OCI-LY1 (cell line): ENCODE data around the gene PICALM.

Experiments used
- H2AFZ ChIP-seq: fragments of 200-600 bp; sonication (generic), shearing (Covaris generic); 2 replicates; pipeline ENCODE4 v1.6.0; 2014; ENCODE audit warnings: antibody characterized with exemption, mild to moderate bottlenecking, low read length
- H3F3A ChIP-seq: fragments of 200-600 bp; sonication (generic), shearing (Covaris generic); 2 replicates; pipeline ENCODE4 v1.6.0; 2014; ENCODE audit warnings: mild to moderate bottlenecking, antibody characterized with exemption, low read length, moderate library complexity; ENCODE audit not compliant: insufficient read depth
- H3K27ac ChIP-seq: fragments of 200-600 bp; sonication (generic); 2 replicates; pipeline ENCODE4 v1.5.1; 2014; ENCODE audit warnings: low read length, mixed run types, mild to moderate bottlenecking, low read depth; ENCODE audit not compliant: poor library complexity, severe bottlenecking
- H3K27me3 ChIP-seq: fragments of 200-600 bp; sonication (generic); 2 replicates; pipeline ENCODE4 v1.6.0; 2014; ENCODE audit warnings: antibody characterized with exemption, mild to moderate bottlenecking, low read length, moderate library complexity; ENCODE audit not compliant: insufficient read depth
- H3K36me3 ChIP-seq: fragments of 200-600 bp; sonication (generic); 2 replicates; pipeline ENCODE4 v1.6.1; 2014; ENCODE audit warnings: mild to moderate bottlenecking, antibody characterized with exemption, low read length, moderate library complexity, mixed read lengths; ENCODE audit not compliant: insufficient read depth
- H3K4me1 ChIP-seq: fragments of 200-600 bp; sonication (generic); 2 replicates; pipeline ENCODE4 v1.5.1; 2014; ENCODE audit warnings: mild to moderate bottlenecking, low read length, moderate library complexity; ENCODE audit not compliant: insufficient read depth, severe bottlenecking
- H3K4me2 ChIP-seq: fragments of 200-600 bp; sonication (generic), shearing (Covaris generic); 2 replicates; pipeline ENCODE4 v1.6.1; 2014; ENCODE audit warnings: low read length
- H3K4me3 ChIP-seq: fragments of 200-600 bp; sonication (generic); 2 replicates; pipeline ENCODE4 v1.5.1; 2014; ENCODE audit warnings: low read length, low read depth, mild to moderate bottlenecking, mixed read lengths; ENCODE audit not compliant: poor library complexity, severe bottlenecking
- H3K79me2 ChIP-seq: fragments of 200-600 bp; shearing (Covaris generic); 2 replicates; pipeline ENCODE4 v1.6.1; 2016; ENCODE audit warnings: mixed run types, low read length, mixed read lengths; ENCODE audit not compliant: insufficient read depth
- H3K9ac ChIP-seq: fragments of 200-600 bp; sonication (generic), shearing (Covaris generic); 2 replicates; pipeline ENCODE4 v1.6.1; 2014; ENCODE audit warnings: mild to moderate bottlenecking, low read length, mixed read lengths
- H3K9me2 ChIP-seq: fragments of 200-600 bp; sonication (generic), shearing (Covaris generic); 2 replicates; pipeline ENCODE4 v1.6.1; 2014; ENCODE audit warnings: low read depth, mild to moderate bottlenecking, low read length, mixed read lengths
- H3K9me3 ChIP-seq: fragments of 200-600 bp; shearing (Covaris generic); 2 replicates; pipeline ENCODE4 v1.6.1; 2014; ENCODE audit warnings: low read length, mixed read lengths
- H4K20me1 ChIP-seq: fragments of 200-600 bp; sonication (generic), shearing (Covaris generic); 2 replicates; pipeline ENCODE4 v1.6.0; 2016; ENCODE audit warnings: mild to moderate bottlenecking, low read length; ENCODE audit not compliant: insufficient read depth
- CTCF ChIP-seq: fragments of 200-600 bp; sonication (generic), shearing (Covaris generic); IDR thresholded peaks from 2 replicates; pipeline ENCODE4 v1.5.1; 2017; ENCODE audit warnings: mild to moderate bottlenecking, antibody characterized with exemption, low read length, moderate library complexity, mixed read lengths
- EZH2 ChIP-seq: fragments of 200-600 bp; sonication (generic), shearing (Covaris generic); IDR thresholded peaks from 2 replicates; pipeline ENCODE4 v1.8.0; 2017; ENCODE audit warnings: borderline replicate concordance, mixed run types, mild to moderate bottlenecking, antibody characterized with exemption, low read length, moderate library complexity, mixed read lengths

Gene PICALM

DNA sequence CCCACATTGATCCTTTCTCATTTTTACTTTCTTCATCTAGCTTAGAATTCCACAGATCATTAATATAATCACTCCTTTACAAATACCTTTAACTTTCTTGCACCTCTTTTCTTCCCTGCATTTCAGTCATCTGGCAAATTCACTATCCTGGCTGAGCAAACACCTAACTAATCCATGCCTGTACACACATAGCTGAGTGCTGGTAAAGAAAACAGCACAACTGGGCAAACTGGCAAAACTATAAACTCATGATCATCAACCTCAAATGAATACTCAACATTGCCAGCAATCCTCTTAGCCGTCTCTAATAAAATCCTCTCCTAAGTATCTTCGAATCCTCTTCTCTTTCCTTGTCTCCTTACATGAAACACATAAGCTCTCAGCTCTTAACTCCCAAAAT lies 52.4 kb downstream of the PICALM start:
- Histone ChIP-seq H3K27me3 (no peaks in the 10 kb centered on the region), H3K9me2 (no peaks in the 10 kb centered on the region), H3K79me2 (no peaks in the 10 kb centered on the region), H4K20me1 (no peaks in the 10 kb centered on the region), H3K4me2 (no peak overlapping the region), H3K4me3 (no peak overlapping the region), H3K9ac (no peak overlapping the region), H3F3A (no peaks in the 10 kb centered on the region), H3K9me3 (no peaks in the 10 kb centered on the region), H3K36me3 (peaks cover 79% of the 10 kb centered on the region), H2AFZ (no peak overlapping the region), H3K27ac (no peak overlapping the region), H3K4me1 (no peaks in the 10 kb centered on the region)
- TF ChIP-seq EZH2 (no peak), CTCF (no peak)

DNA sequence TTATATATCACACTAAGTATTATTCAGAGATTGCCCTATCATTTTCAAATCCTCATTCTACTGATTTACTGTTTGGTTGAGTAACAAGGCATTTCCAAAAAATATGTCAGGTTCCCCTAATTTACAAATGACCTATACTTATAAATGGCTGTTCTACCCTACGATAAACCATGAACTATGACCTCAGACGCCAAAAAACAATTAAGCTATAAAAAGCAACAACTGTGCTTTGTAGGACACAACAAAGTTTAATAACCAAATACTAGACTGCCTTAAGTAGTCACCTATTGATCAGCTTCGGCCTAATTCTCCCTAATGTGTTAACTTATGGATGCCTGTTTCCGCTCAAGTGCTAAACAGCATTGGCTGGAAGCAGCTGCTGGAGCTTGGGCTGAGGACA lies 53.2 kb downstream of the PICALM start:
- no peaks in the 10 kb centered on the region for H3K79me2 ChIP-seq
- peaks cover 79% of the 10 kb centered on the region for H3K36me3 ChIP-seq

GRCh38 chr11:86014221-86014620 lies 54.7 kb downstream of the PICALM start:
- TF ChIP-seq EZH2 (no peak), CTCF (no peak)
- Histone ChIP-seq H3K4me3 (no peak overlapping the region), H4K20me1 (no peaks in the 10 kb centered on the region), H3K4me1 (no peaks in the 10 kb centered on the region), H3K9me3 (no peaks in the 10 kb centered on the region), H3K9me2 (no peaks in the 10 kb centered on the region), H3F3A (no peaks in the 10 kb centered on the region), H3K9ac (no peak overlapping the region), H3K27me3 (no peaks in the 10 kb centered on the region), H2AFZ (no peak overlapping the region), H3K36me3 (peaks cover 78% of the 10 kb centered on the region), H3K79me2 (no peaks in the 10 kb centered on the region), H3K27ac (no peak overlapping the region), H3K4me2 (no peak overlapping the region)

More for the DNA sequence above, 53.2 kb downstream of the PICALM start:
- Histone ChIP-seq H3K9me2 (no peaks in the 10 kb centered on the region), H3K27ac (no peak overlapping the region), H4K20me1 (no peaks in the 10 kb centered on the region), H3K9ac (no peak overlapping the region), H3K4me2 (no peak overlapping the region), H3K27me3 (no peaks in the 10 kb centered on the region), H3K9me3 (no peaks in the 10 kb centered on the region), H2AFZ (no peak overlapping the region), H3K4me1 (no peaks in the 10 kb centered on the region), H3F3A (no peaks in the 10 kb centered on the region), H3K4me3 (no peak overlapping the region)
- TF ChIP-seq CTCF (no peak), EZH2 (no peak)
